ENCODE data around the gene TRAF7.
"Not testable (repeated sequence)": the region's sequence is repeated elsewhere in the genome, so short reads cannot be mapped to it uniquely, and the experiment has no call there.

The TRAF7 gene

DNA sequence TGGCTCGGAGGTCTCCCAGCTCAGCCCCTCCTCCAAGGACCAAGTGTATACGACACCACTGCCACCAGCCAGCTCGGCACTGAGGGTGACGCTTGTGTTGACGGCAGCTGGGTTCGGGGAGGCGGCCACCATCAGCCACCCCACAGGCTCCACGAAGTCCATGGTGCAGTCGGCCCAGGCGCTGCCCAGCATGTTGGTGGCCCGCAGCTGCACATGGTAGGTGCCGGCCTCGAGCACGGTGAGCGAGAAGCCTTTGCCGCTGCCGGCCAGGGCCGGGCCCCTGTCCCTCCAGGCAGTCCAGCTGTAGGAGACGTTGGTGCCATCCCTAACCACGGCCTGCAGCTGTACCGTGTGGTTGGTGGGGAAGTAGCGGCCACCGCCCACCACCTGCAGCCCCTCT lies 45.7 kb upstream of the TRAF7 start:
- not testable (repeated sequence) for H3F3A ChIP-seq (ENCODE audit: insufficient read depth, low read length); H3K36me3 ChIP-seq (replicated peaks; ENCODE audit: insufficient read depth, low read length); DNase-seq; H4K20me1 ChIP-seq (ENCODE audit: insufficient read depth, low read length); H3K4me3 ChIP-seq (ENCODE audit: low read length); H3K27ac ChIP-seq (ENCODE audit: low read length); H3K9ac ChIP-seq (ENCODE audit: low read length); H3K27me3 ChIP-seq (replicated peaks; ENCODE audit: insufficient read depth, low read length); H3K4me2 ChIP-seq (ENCODE audit: low read depth, low read length); H3K79me2 ChIP-seq (ENCODE audit: low read length); H3K9me2 ChIP-seq (replicated peaks; ENCODE audit: insufficient read depth, low read length); H2AFZ ChIP-seq (ENCODE audit: low read length); H3K9me3 ChIP-seq (replicated peaks; ENCODE audit: insufficient read depth, low read length); H3K4me1 ChIP-seq (ENCODE audit: low read length)

GRCh38 chr16:2110332-2111008 lies 45.1 kb upstream of the TRAF7 start:
- H3K36me3 ChIP-seq (replicated peaks; ENCODE audit: insufficient read depth, low read length); H2AFZ ChIP-seq (ENCODE audit: low read length); H3K79me2 ChIP-seq (ENCODE audit: low read length); H3K9ac ChIP-seq (ENCODE audit: low read length); H3K27ac ChIP-seq (ENCODE audit: low read length); H3K9me3 ChIP-seq (replicated peaks; ENCODE audit: insufficient read depth, low read length); H3K4me2 ChIP-seq (ENCODE audit: low read depth, low read length); H3K4me3 ChIP-seq (ENCODE audit: low read length); H3F3A ChIP-seq (ENCODE audit: insufficient read depth, low read length); H3K27me3 ChIP-seq (replicated peaks; ENCODE audit: insufficient read depth, low read length); H4K20me1 ChIP-seq (ENCODE audit: insufficient read depth, low read length); H3K9me2 ChIP-seq (replicated peaks; ENCODE audit: insufficient read depth, low read length); H3K4me1 ChIP-seq (ENCODE audit: low read length); DNase-seq: not testable (repeated sequence)

DNA sequence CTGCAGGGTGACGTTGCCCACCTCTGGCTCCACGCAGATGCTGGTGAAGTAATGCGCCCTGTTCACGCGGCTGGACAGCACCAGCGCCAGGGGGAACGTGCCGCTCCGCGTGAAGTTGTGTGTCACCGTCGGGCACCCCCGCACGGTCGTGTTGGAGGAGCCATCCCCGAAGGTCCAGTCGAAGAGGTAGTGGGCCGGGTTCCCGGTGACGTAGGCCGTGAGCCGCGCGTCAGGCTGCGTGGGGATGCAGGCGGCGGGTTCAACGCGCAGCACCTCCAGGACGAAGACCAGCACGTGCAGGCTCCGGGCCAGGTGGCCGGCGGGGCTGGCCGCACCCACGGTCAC lies 44.6 kb upstream of the TRAF7 start:
- not testable (repeated sequence) for H3F3A ChIP-seq (ENCODE audit: insufficient read depth, low read length); H3K27me3 ChIP-seq (replicated peaks; ENCODE audit: insufficient read depth, low read length); H3K9ac ChIP-seq (ENCODE audit: low read length); H3K79me2 ChIP-seq (ENCODE audit: low read length); DNase-seq; H3K27ac ChIP-seq (ENCODE audit: low read length); H3K9me3 ChIP-seq (replicated peaks; ENCODE audit: insufficient read depth, low read length); H3K9me2 ChIP-seq (replicated peaks; ENCODE audit: insufficient read depth, low read length); H3K4me2 ChIP-seq (ENCODE audit: low read depth, low read length); H3K4me1 ChIP-seq (ENCODE audit: low read length); H3K4me3 ChIP-seq (ENCODE audit: low read length); H4K20me1 ChIP-seq (ENCODE audit: insufficient read depth, low read length); H3K36me3 ChIP-seq (replicated peaks; ENCODE audit: insufficient read depth, low read length); H2AFZ ChIP-seq (ENCODE audit: low read length)

DNA sequence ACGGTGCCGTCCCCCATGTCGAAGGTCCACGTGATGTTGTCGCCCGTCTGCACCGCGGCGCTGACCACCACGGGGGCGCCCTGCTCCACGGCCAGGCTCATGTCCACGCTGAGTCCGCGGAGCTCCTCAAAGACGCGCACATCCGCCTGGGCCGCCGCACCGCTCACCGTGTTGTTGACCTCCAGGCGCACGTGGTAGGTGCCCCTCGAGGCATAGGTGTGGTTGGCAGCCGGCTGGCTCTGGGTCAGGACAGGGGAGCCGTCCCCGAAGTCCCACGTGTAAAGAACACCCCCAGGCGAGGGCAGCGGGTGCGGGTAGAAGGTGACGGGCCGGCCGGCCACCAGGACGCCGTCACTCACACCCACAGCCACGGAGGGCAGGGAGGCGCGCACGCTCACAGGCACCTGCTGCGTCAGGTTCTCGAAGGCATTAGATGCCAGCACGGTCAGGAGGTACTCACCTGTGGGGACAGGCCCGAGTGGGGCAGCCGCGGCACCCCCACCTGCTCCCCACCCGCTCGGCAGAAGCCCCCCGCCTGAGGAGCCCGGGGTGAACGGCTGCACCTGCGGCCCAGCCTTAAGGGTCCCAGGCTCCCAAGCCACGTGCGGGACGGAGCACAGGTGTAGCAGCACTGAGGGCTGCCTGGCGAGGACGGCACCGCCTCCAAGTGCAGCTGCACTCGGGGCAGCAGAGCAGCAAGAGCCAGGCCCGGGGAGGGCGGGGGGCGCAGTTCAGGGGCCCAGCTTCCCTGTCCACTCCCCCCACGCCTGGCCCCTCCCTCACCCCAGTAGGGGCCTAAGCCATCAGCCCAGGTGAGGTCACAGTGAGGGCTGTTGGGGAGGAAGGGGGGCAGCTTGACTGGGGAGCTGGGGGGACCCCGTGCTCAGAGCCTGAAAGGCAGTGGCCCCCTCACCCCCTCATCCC lies 43.9 kb upstream of the TRAF7 start:
- not testable (repeated sequence) for H4K20me1 ChIP-seq (ENCODE audit: insufficient read depth, low read length); H3K79me2 ChIP-seq (ENCODE audit: low read length); H2AFZ ChIP-seq (ENCODE audit: low read length); H3K4me3 ChIP-seq (ENCODE audit: low read length); DNase-seq; H3K27ac ChIP-seq (ENCODE audit: low read length); H3K4me1 ChIP-seq (ENCODE audit: low read length); H3K4me2 ChIP-seq (ENCODE audit: low read depth, low read length); H3K9ac ChIP-seq (ENCODE audit: low read length); H3K9me2 ChIP-seq (replicated peaks; ENCODE audit: insufficient read depth, low read length); H3K27me3 ChIP-seq (replicated peaks; ENCODE audit: insufficient read depth, low read length); H3F3A ChIP-seq (ENCODE audit: insufficient read depth, low read length); H3K36me3 ChIP-seq (replicated peaks; ENCODE audit: insufficient read depth, low read length); H3K9me3 ChIP-seq (replicated peaks; ENCODE audit: insufficient read depth, low read length)

- H3K9ac ChIP-seq (ENCODE audit: low read length); H3K4me2 ChIP-seq (ENCODE audit: low read depth, low read length); H3K36me3 ChIP-seq (replicated peaks; ENCODE audit: insufficient read depth, low read length); DNase-seq; H3K9me2 ChIP-seq (replicated peaks; ENCODE audit: insufficient read depth, low read length); H3K27me3 ChIP-seq (replicated peaks; ENCODE audit: insufficient read depth, low read length); H3K4me3 ChIP-seq (ENCODE audit: low read length); H2AFZ ChIP-seq (ENCODE audit: low read length); H3K27ac ChIP-seq (ENCODE audit: low read length); H3F3A ChIP-seq (ENCODE audit: insufficient read depth, low read length); H3K9me3 ChIP-seq (replicated peaks; ENCODE audit: insufficient read depth, low read length); H4K20me1 ChIP-seq (ENCODE audit: insufficient read depth, low read length); H3K4me1 ChIP-seq (ENCODE audit: low read length); H3K79me2 ChIP-seq (ENCODE audit: low read length): not testable (repeated sequence)
These were observed 43.0 kb upstream of the TRAF7 start for GRCh38 chr16:2112539-2113106.

DNA sequence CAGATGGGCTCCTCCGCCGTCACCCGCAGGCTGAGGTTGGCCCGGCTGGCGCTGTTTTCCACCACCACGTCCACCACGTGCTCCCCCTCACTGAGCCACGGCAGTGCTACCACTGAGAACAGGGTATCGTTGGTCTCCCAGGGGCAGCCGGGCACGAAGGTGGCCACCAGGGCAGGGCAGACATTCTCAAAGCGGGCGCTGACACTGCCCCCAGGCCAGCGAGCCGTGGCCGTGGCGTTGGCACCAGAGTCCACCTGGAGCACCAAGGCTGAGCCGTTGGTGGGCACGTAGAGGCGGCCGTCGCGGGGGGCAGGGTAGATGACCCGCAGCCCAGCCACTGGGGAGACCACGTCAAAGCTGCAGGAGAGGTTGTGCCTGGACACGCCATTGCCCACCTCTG lies 41.4 kb upstream of the TRAF7 start:
- H3K9ac ChIP-seq (ENCODE audit: low read length); H3K27me3 ChIP-seq (replicated peaks; ENCODE audit: insufficient read depth, low read length); DNase-seq; H3K79me2 ChIP-seq (ENCODE audit: low read length); H2AFZ ChIP-seq (ENCODE audit: low read length); H4K20me1 ChIP-seq (ENCODE audit: insufficient read depth, low read length); H3K27ac ChIP-seq (ENCODE audit: low read length); H3K9me3 ChIP-seq (replicated peaks; ENCODE audit: insufficient read depth, low read length); H3F3A ChIP-seq (ENCODE audit: insufficient read depth, low read length); H3K4me3 ChIP-seq (ENCODE audit: low read length); H3K36me3 ChIP-seq (replicated peaks; ENCODE audit: insufficient read depth, low read length); H3K4me1 ChIP-seq (ENCODE audit: low read length); H3K4me2 ChIP-seq (ENCODE audit: low read depth, low read length); H3K9me2 ChIP-seq (replicated peaks; ENCODE audit: insufficient read depth, low read length): not testable (repeated sequence)

- not testable (repeated sequence) for H3K9me3 ChIP-seq (replicated peaks; ENCODE audit: insufficient read depth, low read length); H2AFZ ChIP-seq (ENCODE audit: low read length); H3K9me2 ChIP-seq (replicated peaks; ENCODE audit: insufficient read depth, low read length); H3K27ac ChIP-seq (ENCODE audit: low read length); H3K9ac ChIP-seq (ENCODE audit: low read length); DNase-seq; H3K4me1 ChIP-seq (ENCODE audit: low read length); H3K4me3 ChIP-seq (ENCODE audit: low read length); H3F3A ChIP-seq (ENCODE audit: insufficient read depth, low read length); H3K27me3 ChIP-seq (replicated peaks; ENCODE audit: insufficient read depth, low read length); H3K79me2 ChIP-seq (ENCODE audit: low read length); H3K36me3 ChIP-seq (replicated peaks; ENCODE audit: insufficient read depth, low read length); H3K4me2 ChIP-seq (ENCODE audit: low read depth, low read length); H4K20me1 ChIP-seq (ENCODE audit: insufficient read depth, low read length)
These were observed 40.5 kb upstream of the TRAF7 start for GRCh38 chr16:2114885-2115590.

Measured in MM.1S (cell line).